IPS-15b (cell line): ENCODE results near the gene SEMA5B.
A peak's percentile ranks its signal among the peaks of the same experiment; 100 is the strongest.

ENCODE experiments used
- H3K27me3 ChIP-seq: one replicate; pipeline ENCODE4 v1.6.1; 2013; ENCODE audit warnings: low read length; ENCODE audit not compliant: control insufficient read depth, insufficient read depth
- H3K36me3 ChIP-seq: one replicate; pipeline ENCODE4 v1.6.1; 2013; ENCODE audit warnings: low read length; ENCODE audit not compliant: control insufficient read depth, insufficient read depth
- H3K4me1 ChIP-seq: one replicate; pipeline ENCODE4 v1.6.1; 2013; ENCODE audit warnings: mild to moderate bottlenecking, low read length; ENCODE audit not compliant: control insufficient read depth, insufficient read depth
- H3K4me3 ChIP-seq: one replicate; pipeline ENCODE4 v1.5.1; 2013; ENCODE audit warnings: low read depth, low read length
- H3K9ac ChIP-seq: one replicate; pipeline ENCODE4 v1.6.1; 2013; ENCODE audit warnings: low read depth, mild to moderate bottlenecking, low read length
- H3K9me3 ChIP-seq: one replicate; pipeline ENCODE4 v1.6.1; 2013; ENCODE audit warnings: mild to moderate bottlenecking, low read length; ENCODE audit not compliant: control insufficient read depth, insufficient read depth

SEMA5B gene

DNA sequence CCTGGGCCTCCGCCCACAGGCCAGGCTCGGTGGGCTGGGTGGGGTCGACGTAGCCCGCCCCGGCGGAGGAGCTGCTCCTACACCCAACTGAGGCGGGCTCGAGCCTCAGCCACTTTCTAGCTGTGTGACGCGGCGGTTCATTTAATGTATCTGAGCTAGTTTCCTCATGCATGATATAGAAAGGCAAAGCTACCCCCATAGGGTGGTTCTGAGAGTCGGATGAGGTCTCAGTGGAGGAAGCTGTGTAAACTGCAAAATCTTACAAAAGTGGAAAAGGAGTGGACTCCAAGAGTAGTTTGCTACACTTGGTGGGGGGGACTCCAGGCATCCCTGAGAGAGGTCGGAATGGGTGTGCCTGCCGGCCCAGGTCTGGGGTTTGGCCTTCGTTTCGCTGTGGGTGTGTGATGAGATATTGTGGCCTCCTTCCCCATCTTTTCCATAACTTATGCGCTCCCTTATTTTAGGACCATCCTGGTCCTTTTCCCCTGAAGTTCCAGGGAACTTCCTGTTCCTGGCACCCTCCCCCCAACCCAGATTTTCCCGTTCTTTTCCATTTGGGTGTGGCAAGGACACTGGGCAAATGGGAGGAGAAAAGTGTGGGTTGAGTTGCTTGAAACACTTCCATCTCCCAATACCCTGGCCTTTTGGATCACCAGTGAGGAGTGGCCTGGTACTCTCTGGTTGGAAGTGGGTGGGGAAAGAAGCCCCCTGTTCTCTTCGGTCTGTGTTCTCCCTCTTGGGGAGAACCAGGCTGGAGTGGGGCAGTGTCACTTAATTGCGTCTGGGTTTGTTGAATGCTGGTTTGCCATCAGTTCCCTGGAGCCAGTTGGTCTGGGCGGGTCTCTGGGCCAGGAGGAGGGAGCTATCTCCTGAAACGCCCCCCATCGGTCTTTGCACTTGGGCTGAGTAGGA lies 40.4 kb upstream of the SEMA5B start:
- Histone ChIP-seq H3K4me3 (peak overlapping the region; percentile 92), H3K36me3 (no peaks in the 10 kb centered on the region)

DNA sequence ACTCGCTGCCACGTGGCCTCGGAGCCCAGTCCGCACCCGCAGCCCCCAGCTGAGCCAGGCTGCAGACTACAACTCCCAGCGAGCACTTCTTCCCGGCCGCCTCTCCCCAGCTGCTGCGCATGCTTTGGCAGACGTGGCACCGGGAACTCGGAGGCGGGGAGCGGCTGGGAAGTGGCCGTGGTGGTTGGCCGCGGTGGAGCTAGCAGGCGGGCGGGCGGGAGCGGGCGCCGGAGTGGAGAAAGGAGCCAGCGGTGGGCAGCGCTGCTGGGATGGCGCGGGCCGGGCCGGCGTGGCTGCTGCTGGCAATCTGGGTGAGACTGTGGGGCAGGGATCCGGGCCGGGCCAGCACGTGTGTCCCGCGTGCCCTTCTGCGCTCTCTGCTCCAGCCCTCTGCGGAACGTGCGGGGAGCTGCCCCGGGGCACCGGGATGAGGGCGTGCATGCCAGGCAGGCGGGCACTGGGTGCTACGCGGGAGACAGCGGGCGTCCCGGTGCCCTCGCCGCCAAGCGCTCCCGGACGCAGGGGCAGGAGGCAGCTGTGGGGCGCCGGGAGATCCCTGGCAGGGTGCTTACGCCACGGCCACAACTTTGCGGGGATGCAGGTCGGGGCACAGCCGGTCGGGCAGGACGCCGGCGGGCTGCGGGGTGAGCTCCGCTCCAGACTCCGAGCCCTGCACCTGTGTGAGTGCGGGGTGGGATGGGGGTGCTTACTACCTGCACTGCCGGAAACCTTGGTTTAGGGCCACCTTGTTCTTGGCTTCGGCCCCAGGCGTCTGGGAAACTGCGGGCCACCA lies 39.5 kb upstream of the SEMA5B start, which contains the start of gene PDIA5:
Gene PDIA5 (plus strand): TSS at position 130 of the 793 bp plus-strand sequence. CDS start 140 bp downstream, at position 270.
- H3K36me3 ChIP-seq, result no peaks in the 10 kb centered on the region
- peak within 1 kb of the TSS; percentile 88 for H3K9ac ChIP-seq
- peaks cover 13% of the 10 kb centered on the region for H3K27me3 ChIP-seq
- H3K4me1 ChIP-seq, result peaks cover 2% of the 10 kb centered on the region
- H3K9me3 ChIP-seq, result no peaks in the 10 kb centered on the region
- H3K4me3 ChIP-seq, result peak within 1 kb of the TSS; percentile 92

More for the DNA sequence above, 40.4 kb upstream of the SEMA5B start:
- Histone ChIP-seq H3K4me1 (peaks cover 2% of the 10 kb centered on the region), H3K9me3 (no peaks in the 10 kb centered on the region), H3K27me3 (peaks cover 13% of the 10 kb centered on the region), H3K9ac (peak overlapping the region; percentile 88)

DNA sequence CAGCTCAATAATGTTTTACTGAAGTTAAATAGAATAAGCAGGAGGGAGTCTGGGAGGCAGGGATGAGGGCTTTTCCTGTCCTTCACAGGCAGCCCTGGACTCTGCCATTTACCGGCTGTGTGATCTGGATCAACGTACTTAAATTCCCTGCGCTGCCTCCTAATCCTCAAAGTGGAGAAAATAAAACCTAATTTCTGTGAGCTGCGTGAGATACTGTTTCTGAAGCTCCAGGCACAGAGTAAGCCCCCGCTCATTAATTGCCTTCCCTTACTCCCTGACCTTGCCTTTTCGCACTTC lies 39.0 kb upstream of the SEMA5B start:
- Histone ChIP-seq H3K36me3 (no peaks in the 10 kb centered on the region), H3K4me1 (peaks cover 2% of the 10 kb centered on the region), H3K9me3 (no peaks in the 10 kb centered on the region), H3K9ac (no peak overlapping the region), H3K4me3 (peak overlapping the region; percentile 92), H3K27me3 (peaks cover 13% of the 10 kb centered on the region)

DNA sequence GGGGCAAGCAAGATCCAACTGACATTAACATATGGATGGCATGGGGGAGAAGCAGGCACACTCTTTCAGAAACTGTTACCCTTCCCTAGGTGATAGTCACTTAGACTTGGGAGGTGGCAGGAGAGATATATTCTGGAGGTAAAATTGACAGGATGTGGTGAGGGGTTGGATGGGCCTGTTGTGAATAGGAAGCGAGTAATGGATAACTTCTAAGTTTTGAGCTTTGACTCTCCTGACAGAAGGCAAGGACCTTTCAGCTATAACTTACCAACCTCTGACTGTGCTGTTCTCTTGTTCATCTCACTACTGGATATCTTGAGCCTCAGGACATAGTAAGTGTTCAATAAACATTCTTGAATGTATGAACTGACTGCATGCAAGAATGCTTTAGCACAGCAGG lies 37.4 kb upstream of the SEMA5B start:
- no peak overlapping the region for H3K4me3 ChIP-seq
- no peak overlapping the region for H3K9ac ChIP-seq

DNA sequence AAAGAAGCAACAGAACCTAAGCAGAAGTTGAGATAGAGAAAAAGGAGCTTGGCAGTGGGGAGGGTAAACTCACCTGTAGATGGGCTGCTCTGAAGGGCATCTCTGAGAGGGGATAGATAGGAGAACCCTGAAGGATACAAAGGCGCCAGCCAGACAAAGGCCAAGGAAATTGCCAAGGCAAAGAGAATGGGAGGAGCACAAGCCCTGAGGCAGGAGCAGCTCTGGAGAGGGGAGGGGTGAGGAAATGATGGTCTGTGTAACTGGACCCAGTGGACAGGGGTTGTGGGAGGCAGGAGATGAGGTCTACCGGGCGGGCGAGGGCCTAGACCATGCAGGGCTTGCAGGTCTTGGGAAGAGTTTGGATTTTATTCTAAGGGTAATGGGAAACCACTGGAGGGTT lies 36.9 kb upstream of the SEMA5B start:
- no peak overlapping the region for H3K4me3 ChIP-seq
- no peaks in the 10 kb centered on the region for H3K9me3 ChIP-seq
- peaks cover 13% of the 10 kb centered on the region for H3K27me3 ChIP-seq
- H3K36me3 ChIP-seq, result no peaks in the 10 kb centered on the region
- no peak overlapping the region for H3K9ac ChIP-seq
- peaks cover 2% of the 10 kb centered on the region for H3K4me1 ChIP-seq

More for the DNA sequence above, 37.4 kb upstream of the SEMA5B start:
- Histone ChIP-seq H3K36me3 (no peaks in the 10 kb centered on the region), H3K9me3 (no peaks in the 10 kb centered on the region), H3K4me1 (peaks cover 2% of the 10 kb centered on the region), H3K27me3 (peaks cover 13% of the 10 kb centered on the region)

DNA sequence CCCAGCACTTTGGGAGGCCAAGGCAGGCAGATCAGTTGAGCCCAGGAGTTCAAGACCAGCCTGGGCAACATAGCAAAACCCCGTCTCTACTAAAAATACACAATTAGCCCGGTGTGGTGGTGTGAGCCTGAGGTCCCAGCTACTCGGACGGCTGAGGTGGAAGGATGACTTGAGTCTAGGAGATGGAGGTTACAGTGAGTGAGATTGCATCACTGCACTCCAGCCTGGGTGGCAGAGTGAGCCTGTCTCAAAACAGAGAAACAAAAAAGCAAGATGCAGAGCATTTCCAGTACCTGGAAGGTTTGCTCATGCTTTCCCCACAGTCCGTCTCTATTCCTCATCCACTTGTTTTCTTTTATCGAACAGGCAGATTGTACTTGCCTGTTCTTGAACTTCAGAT lies 35.5 kb upstream of the SEMA5B start:
- peaks cover 13% of the 10 kb centered on the region for H3K27me3 ChIP-seq
- H3K9ac ChIP-seq, result no peak overlapping the region
- H3K4me1 ChIP-seq, result no peaks in the 10 kb centered on the region
- no peaks in the 10 kb centered on the region for H3K36me3 ChIP-seq
- H3K9me3 ChIP-seq, result no peaks in the 10 kb centered on the region
- no peak overlapping the region for H3K4me3 ChIP-seq

DNA sequence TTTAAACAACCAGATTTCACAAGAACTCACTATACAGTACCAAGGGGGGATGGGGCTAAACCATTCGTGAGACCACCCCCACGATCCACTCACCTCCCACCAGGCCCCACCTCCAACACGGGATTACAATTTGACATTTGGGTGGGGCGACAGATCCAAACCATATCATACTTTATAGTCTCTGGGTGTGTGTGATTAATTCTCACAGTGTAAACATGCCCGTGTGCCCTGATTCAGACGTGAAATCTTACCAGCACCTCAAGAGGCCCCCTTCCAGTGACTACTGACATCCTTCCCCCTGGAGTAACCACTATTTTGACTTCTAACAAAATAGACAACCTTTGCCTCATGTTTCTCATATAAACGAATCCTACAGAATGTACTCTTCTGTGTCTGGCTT lies 34.3 kb upstream of the SEMA5B start:
- H3K4me3 ChIP-seq, result no peak overlapping the region
- no peak overlapping the region for H3K9ac ChIP-seq
- H3K4me1 ChIP-seq, result no peaks in the 10 kb centered on the region
- H3K36me3 ChIP-seq, result no peaks in the 10 kb centered on the region
- no peaks in the 10 kb centered on the region for H3K9me3 ChIP-seq
- H3K27me3 ChIP-seq, result peaks cover 13% of the 10 kb centered on the region

DNA sequence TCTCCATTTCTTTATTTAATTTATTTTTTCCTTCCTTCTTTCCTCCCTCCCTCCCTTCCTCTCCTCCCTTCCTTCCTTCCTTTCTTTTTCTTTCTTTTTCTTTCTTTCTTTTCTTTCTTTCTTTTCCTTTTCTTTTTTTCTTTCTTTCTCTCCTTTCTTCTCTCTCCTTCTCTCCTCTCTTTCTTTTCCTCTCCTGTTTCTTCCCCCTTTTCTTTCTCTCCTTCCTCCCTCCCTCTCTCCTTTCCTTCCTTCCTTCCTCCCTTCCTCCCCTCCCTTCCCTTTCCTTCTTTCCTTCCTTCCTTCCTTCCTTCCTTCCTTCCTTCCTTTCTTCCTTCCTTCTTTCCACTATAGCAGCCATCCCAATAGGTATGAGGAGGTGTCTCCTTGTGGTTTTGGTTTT lies 32.5 kb upstream of the SEMA5B start:
- Histone ChIP-seq H3K9ac (no peak overlapping the region), H3K4me3 (no peak overlapping the region), H3K36me3 (no peaks in the 10 kb centered on the region), H3K4me1 (no peaks in the 10 kb centered on the region), H3K9me3 (no peaks in the 10 kb centered on the region), H3K27me3 (peaks cover 5% of the 10 kb centered on the region)

DNA sequence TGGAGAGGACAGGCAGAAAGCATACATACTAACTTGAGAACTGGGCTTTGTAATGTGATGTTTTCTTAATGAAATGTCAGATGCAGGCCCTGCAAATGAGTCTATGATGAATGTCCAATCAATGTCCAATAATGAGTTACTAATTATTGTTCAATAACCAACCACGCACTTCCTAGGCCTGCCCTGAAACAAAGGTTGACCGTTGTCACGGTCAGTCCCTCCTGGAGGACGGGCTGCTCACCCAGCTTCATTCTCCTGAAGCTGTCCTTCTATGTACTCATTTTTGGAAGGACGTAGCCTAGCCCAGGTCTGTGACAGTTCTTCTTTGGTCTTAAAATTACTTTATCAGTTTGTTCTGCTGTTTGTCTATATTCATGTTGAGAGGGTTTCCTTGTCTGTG lies 30.9 kb upstream of the SEMA5B start:
- peaks cover 4% of the 10 kb centered on the region for H3K27me3 ChIP-seq
- H3K36me3 ChIP-seq, result no peaks in the 10 kb centered on the region
- H3K4me3 ChIP-seq, result no peak overlapping the region
- H3K9me3 ChIP-seq, result no peaks in the 10 kb centered on the region
- no peaks in the 10 kb centered on the region for H3K4me1 ChIP-seq
- H3K9ac ChIP-seq, result no peak overlapping the region

DNA sequence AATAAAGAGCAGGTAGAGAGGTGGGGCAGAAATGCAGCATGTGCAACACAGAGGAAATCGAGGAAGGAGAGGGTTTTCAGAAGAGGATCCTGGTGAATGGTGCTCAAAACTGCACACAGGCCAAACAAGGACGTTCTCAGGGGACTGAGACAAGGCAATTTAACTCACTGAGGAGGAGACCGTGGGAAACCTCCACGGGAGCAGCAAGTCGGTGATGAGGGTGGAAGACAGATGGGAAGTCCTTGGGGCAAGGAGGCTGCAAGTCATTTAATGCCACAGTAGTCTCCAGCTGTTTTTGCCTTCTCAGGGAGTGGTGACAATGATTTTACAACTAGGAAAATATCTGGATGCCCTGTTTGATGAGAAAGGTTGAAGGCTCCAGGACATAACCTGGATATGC lies 27.8 kb upstream of the SEMA5B start:
- no peaks in the 10 kb centered on the region for H3K9me3 ChIP-seq
- H3K36me3 ChIP-seq, result no peaks in the 10 kb centered on the region
- H3K4me1 ChIP-seq, result no peaks in the 10 kb centered on the region
- H3K9ac ChIP-seq, result no peak overlapping the region
- H3K27me3 ChIP-seq, result no peaks in the 10 kb centered on the region
- H3K4me3 ChIP-seq, result no peak overlapping the region

DNA sequence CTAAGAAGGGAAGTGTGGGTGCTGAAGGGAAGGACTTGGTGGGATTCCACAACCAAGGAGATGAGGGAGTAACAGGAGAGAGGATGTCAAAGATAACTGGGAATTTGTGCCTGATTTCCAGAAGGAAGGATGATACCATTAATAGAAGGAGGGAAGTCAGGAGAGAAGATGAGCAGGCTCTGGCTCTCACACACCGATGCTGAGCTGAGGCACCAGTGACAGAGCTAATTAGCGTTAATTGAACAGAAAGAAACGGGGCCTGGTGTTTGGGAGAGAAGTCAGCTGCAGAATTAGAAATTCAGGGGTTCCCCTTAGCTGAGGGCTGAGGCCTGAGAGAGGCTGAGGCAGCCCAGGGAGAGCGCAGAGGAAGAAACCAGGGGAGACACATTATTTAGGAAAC lies 27.4 kb upstream of the SEMA5B start:
- Histone ChIP-seq H3K9me3 (no peaks in the 10 kb centered on the region), H3K4me1 (no peaks in the 10 kb centered on the region), H3K27me3 (no peaks in the 10 kb centered on the region), H3K4me3 (no peak overlapping the region), H3K36me3 (no peaks in the 10 kb centered on the region), H3K9ac (no peak overlapping the region)
